Activated CD4-positive, alpha-beta T cell treated with anti-CD3 and anti-CD28 coated beads, Interleukin-10, Interleukin-2, amounts not matched to agents 100 ng/mL and 50 ng/mL, durations not matched to agents 16 hours and 8 hours (primary cell): ENCODE measurements around the gene ZNF385B.

Experiments
- DNase-seq: peaks from one replicate; pipeline ENCODE4 v3.0.0-alpha.2; 2020

ZNF385B gene

GRCh38 chr2:179854891-179855290 is 6.5 kb downstream of the ZNF385B start:
- DNase-seq: no peak

- no peak for DNase-seq
Measured at GRCh38 chr2:179853108-179853507, 8.3 kb downstream of the ZNF385B start.

DNA sequence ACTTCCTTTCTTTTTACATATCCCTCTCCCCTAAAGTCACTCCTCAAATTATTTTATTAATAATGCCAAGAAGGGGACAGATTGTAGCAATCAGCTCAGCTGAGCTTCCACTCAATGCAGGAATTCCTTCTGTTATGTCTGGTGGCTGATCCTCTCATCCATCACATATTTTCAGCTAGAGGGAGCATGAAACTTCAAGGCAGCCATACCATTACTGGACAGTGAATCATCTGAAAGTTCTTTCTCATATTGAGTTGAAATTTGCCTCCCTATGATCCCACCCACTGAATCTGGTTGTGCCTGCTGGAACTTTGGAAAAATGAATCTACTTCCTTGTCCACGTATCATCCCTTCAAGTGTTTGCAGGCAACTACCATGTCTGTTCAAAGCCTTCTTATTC is 11.2 kb downstream of the ZNF385B start:
- DNase-seq: no peak

DNA sequence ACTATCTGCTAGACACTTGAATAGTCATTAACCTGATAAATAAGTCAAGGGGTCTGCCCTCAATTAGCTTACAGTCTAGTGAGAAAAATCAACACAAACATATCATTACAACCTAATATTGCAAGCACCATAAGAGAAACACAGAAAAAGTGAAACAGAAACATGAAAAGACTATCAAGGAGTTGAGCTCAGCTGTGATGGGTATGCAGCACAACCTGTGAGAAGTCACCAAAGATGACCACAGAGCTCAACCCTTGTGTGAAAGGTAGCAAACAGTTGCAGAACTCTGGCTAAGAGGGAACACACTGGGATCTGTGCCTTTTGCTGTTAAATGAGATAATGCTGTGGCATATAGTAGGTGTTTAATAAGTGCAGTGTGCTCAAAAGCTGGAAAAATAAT is 11.7 kb downstream of the ZNF385B start:
- DNase-seq: no peak

DNA sequence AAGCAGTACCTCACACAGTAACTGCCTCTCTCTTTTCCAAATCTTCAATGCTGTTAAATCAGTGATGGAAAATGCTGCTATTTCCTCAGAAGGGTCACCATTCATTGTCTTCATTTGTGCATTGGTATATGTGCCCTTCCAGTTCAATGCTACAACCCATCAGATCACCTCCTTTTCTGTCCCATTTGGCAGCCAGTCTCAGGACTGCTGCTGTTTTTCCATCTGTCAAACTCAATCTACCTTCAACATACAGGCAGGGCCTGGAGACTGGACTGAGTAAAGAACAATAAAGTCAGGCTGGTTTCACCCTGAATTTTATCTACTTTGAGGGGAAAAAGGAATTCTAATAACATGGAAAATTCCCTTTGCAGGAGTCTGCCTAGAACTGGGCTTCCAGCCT is 17.9 kb downstream of the ZNF385B start:
- no peak for DNase-seq

GRCh38 chr2:179842498-179843153 is 18.8 kb downstream of the ZNF385B start:
- no peak for DNase-seq

DNA sequence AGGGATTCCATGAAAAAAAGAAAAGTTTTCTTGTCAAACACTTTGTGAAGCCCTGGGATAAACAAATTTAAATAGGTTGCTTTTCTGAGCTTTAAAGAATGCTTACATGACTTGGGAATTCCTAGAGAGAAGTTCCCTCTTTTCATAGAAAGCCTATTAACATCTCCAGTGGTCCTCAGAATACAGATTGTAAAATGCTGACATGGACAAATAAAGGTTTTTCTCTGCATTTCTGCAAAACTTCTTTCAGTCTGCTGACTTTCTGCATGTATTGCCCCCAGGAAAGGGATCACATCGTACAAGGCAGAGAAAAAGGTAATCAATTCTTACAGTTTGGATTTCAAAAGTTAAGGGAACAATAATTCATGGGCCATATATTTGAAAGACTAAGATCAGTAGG is 20.6 kb downstream of the ZNF385B start:
- DNase-seq: no peak

- DNase-seq: no peak
Measured at GRCh38 chr2:179837408-179837807, 24.0 kb downstream of the ZNF385B start.

- DNase-seq: no peak
Measured at GRCh38 chr2:179830043-179830787, 31.2 kb downstream of the ZNF385B start.

GRCh38 chr2:179826297-179826696 is 35.1 kb downstream of the ZNF385B start:
- no peak for DNase-seq

GRCh38 chr2:179825494-179825893 is 35.9 kb downstream of the ZNF385B start:
- no peak for DNase-seq

DNA sequence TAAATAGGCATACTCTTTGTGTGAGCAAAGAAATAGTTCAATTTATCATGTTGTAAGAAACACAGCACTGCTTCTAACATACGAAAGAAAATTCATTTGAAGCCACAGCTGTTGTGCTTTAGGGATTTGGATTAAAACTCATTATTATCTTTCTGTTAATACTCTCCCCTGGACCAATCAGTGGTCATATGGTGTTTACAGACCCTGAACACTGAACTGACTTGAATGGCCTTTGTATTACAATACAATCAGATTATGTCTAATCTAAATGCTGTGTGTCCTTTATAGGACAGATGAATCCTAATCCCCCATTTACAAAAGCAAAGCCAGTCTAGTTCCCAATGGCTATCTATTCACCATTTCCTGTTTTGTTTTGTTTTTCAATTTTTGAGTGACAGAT is 36.5 kb downstream of the ZNF385B start:
- DNase-seq: no peak

GRCh38 chr2:179822540-179822939 is 38.9 kb downstream of the ZNF385B start:
- no peak for DNase-seq

- no peak for DNase-seq
Measured at GRCh38 chr2:179818546-179818945, 42.9 kb downstream of the ZNF385B start.

DNA sequence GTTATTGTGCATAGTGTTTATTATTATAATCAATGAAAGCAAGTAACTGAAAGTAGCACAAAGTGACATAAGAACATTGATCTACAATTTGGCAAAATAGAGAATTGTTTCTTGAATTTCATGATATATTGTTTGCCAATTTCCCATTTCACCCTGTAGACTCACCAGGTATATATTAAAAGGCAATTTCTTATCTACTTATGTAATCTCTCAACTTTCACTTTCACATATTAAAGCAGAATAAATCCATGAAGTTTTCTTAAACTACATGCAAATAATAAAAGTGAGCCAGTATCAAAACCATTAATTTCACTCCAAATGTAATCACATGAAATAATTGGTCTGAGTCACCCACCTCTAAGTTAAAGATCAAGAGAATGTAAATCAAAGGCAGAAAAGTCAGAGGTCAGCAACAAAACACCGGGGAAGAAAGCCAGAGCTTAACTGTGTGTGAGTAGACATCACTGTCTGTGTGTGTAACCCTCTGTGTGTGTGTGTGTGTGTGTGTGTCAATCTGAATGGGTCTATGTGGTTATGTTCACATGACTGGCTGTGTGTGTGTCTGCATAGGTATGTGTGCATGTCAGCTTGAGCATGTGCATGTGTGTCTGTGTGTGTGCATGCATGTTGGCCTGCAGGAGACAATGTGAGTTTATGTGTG is 44.1 kb downstream of the ZNF385B start:
- DNase-seq: no peak

GRCh38 chr2:179814050-179814449 is 47.4 kb downstream of the ZNF385B start:
- DNase-seq: no peak

- DNase-seq: no peak
Measured at GRCh38 chr2:179812501-179812900, 48.9 kb downstream of the ZNF385B start.

DNA sequence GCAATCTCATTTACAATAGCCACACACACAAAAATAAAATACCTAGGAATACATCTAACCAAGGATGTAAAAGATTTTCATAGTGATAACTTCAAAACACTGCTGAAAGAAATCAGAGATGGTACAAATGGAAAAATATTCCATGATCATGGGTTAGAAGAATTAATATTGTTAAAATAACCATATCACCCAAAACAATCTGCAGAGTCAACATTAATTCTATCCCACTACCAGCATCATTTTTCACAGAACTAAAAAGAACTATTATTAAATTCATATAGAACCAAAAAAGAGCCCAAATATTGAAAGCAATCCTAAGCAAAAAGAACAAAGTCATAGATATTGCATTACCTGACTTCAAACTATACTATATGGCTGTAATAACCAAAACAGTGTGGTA is 50.4 kb downstream of the ZNF385B start:
- no peak for DNase-seq

DNA sequence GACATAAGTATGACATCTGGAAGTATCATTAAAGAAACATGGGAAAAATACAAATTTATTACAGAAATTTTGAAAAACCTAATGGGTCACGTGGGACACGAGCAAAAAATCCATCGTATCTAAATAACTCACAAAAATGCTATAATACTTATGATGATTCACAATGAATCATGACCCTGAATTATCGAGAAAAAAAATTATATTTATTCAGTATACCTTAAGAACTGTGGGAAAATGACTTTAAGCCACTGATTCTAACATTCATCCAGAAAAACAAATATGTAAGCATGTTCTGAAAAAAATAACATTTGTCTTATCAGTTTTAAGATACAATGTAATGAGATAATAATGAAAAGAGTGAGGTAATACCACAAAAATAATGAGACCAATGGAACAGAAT is 51.8 kb downstream of the ZNF385B start:
- DNase-seq: no peak

GRCh38 chr2:179805001-179805400 is 56.4 kb downstream of the ZNF385B start:
- no peak for DNase-seq

- no peak for DNase-seq
Measured at GRCh38 chr2:179804206-179804605, 57.2 kb downstream of the ZNF385B start.

DNA sequence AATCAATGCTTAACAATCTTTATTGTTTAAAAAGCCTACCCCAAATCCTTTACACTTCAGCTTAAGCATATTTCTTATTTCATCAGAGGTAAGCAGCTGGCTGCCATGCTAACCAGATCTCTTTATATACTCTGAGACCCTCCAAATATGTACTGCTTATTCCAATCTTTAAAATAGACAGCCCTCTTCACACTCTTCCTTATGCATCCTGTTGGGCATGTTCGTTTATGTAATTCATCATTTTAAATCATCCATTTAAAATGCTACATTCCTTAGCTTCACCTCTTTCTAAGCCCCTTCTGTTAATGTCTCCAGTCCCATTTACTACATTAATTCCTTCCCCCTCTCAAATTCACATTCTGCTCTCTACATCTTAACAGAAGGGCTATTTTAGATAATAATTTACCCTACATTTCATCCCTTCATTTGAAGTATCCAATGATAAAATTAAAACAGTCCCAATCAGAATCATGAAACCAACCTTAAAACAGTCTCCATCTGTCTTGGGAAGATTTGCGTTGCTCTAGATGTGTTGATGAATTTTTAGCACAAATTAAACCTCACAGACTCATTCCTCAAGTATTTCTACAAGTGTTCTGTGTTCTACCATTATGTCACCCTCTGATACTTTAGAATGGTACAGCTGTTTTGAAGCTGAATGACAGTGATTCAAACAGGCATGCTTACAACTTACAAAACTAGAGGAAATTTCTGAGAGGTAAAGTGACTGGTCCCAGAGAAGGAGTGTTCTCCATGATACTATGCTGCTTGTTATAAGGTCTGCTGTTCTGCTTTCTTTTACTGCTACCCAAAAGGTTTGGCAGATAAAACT is 59.1 kb downstream of the ZNF385B start:
- no peak for DNase-seq

GRCh38 chr2:179800776-179801175 is 60.6 kb downstream of the ZNF385B start:
- DNase-seq: no peak
